Activated naive CD4-positive, alpha-beta T cell treated with anti-CD3 and anti-CD28 coated beads, Interleukin-2, amount 50 U/mL, for 16 hours (primary cell): ENCODE measurements around the gene XYLT2.
"Not testable (repeated sequence)": the region's sequence is repeated elsewhere in the genome, so short reads cannot be mapped to it uniquely, and the experiment has no call there.

ENCODE experiments used
- DNase-seq: peaks from one replicate; pipeline ENCODE4 v3.0.0-alpha.2; 2020

Gene XYLT2

GRCh38 chr17:50397111-50397918 lies 51.4 kb downstream of the XYLT2 start, which contains the start of gene LRRC59:
Gene LRRC59, minus strand, starts transcription at chr17:50397523. Its CDS starts 206 bp downstream, at chr17:50397317.
- peak; percentile 91 for DNase-seq

- DNase-seq = no peak
Observed at GRCh38 chr17:50397919-50398285, 52.0 kb downstream of the XYLT2 start.

- not testable (repeated sequence) for DNase-seq
Observed at GRCh38 chr17:50398672-50399071, 52.7 kb downstream of the XYLT2 start.

GRCh38 chr17:50399591-50399990 lies 53.7 kb downstream of the XYLT2 start:
- DNase-seq = not testable (repeated sequence)

GRCh38 chr17:50405351-50405750 lies 59.4 kb downstream of the XYLT2 start:
- not testable (repeated sequence) for DNase-seq

GRCh38 chr17:50406578-50406977 lies 60.7 kb downstream of the XYLT2 start:
- no peak for DNase-seq

- DNase-seq = no peak
Observed at GRCh38 chr17:50407921-50408320, 62.0 kb downstream of the XYLT2 start.
